GM21737 (cell line): ENCODE results near the gene LPAR3.
"Not testable (repeated sequence)": the region's sequence is repeated elsewhere in the genome, so short reads cannot be mapped to it uniquely, and the experiment has no call there.

Experiments used
- ATAC-seq: cut with Tn5 transposase; IDR thresholded peaks from one replicate; pipeline ENCODE4 v1.9.1; 2021; ENCODE audit warnings: mild to moderate bottlenecking, moderate library complexity; ENCODE audit not compliant: unreplicated experiment

The LPAR3 gene

GRCh38 chr1:84907095-84907827 lies 14.3 kb upstream of the LPAR3 start:
- no peak for ATAC-seq

- not testable (repeated sequence) for ATAC-seq
These were observed 9.7 kb upstream of the LPAR3 start for GRCh38 chr1:84902727-84903126.

- no peak for ATAC-seq
These were observed 7.0 kb upstream of the LPAR3 start for GRCh38 chr1:84899969-84900368.

GRCh38 chr1:84896279-84896678 lies 3.3 kb upstream of the LPAR3 start:
- no peak for ATAC-seq

- ATAC-seq: no peak
These were observed 2.4 kb downstream of the LPAR3 start for GRCh38 chr1:84890566-84890965.

GRCh38 chr1:84889437-84889836 lies 3.6 kb downstream of the LPAR3 start:
- ATAC-seq: no peak

GRCh38 chr1:84888753-84889152 lies 4.3 kb downstream of the LPAR3 start:
- ATAC-seq: no peak

GRCh38 chr1:84887261-84887934 lies 5.6 kb downstream of the LPAR3 start:
- no peak for ATAC-seq

- ATAC-seq: no peak
These were observed 7.5 kb downstream of the LPAR3 start for GRCh38 chr1:84885469-84885868.

- no peak for ATAC-seq
These were observed 8.2 kb downstream of the LPAR3 start for GRCh38 chr1:84884671-84885389.

GRCh38 chr1:84883286-84883685 lies 9.7 kb downstream of the LPAR3 start:
- no peak for ATAC-seq

GRCh38 chr1:84877592-84877991 lies 15.4 kb downstream of the LPAR3 start:
- ATAC-seq: no peak

GRCh38 chr1:84876353-84876752 lies 16.7 kb downstream of the LPAR3 start:
- no peak for ATAC-seq

GRCh38 chr1:84873366-84873765 lies 19.6 kb downstream of the LPAR3 start:
- ATAC-seq: no peak

- ATAC-seq: no peak
These were observed 20.2 kb downstream of the LPAR3 start for GRCh38 chr1:84872696-84873355.

GRCh38 chr1:84871181-84871580 lies 21.8 kb downstream of the LPAR3 start:
- no peak for ATAC-seq

- ATAC-seq: no peak
These were observed 22.4 kb downstream of the LPAR3 start for GRCh38 chr1:84870591-84870990.

GRCh38 chr1:84869720-84870119 lies 23.3 kb downstream of the LPAR3 start:
- no peak for ATAC-seq

- peak; percentile 78 for ATAC-seq
These were observed 30.2 kb downstream of the LPAR3 start for GRCh38 chr1:84862810-84863251.

- ATAC-seq: no peak
These were observed 30.9 kb downstream of the LPAR3 start for GRCh38 chr1:84861988-84862644.

GRCh38 chr1:84861516-84861915 lies 31.5 kb downstream of the LPAR3 start:
- ATAC-seq: no peak
